Lower leg skin (tissue), 4 donors: Measurements from ENCODE around the gene STX18. TPM values are rescaled to one million over a fixed set of nuclear protein-coding genes. Genes with fewer than 3 reads are reported as not detected.

ENCODE experiments used
- DNase-seq, 2 donors: peaks; one replicate each; pipeline ENCODE4 v3.0.0-alpha.2; 2019; ENCODE audit warnings: low spot score in 2 of 2
- H3K4me3 ChIP-seq: fragments of 200-600 bp; sonication (generic); 2 replicates; pipeline ENCODE4 v1.5.1; 2017; ENCODE audit warnings: mild to moderate bottlenecking, low read depth; ENCODE audit not compliant: poor library complexity, severe bottlenecking
- POLR2A ChIP-seq, 2 donors: fragments of 450-650 bp; IDR thresholded peaks; one replicate each; pipeline ENCODE4 v1.6.1; 2016 to 2017; ENCODE audit warnings: antibody characterized with exemption in 2 of 2, mild to moderate bottlenecking in 1 of 2, moderate library complexity in 1 of 2
- WGBS, 2 donors: methylation state at CpG; one replicate each; pipeline ENCODE4 v1.1.5; 2018; 5-methylcytosine and 5-hydroxymethylcytosine counted together
- intact Hi-C: fragments of 100-400 bp; cut with DNase I; formaldehyde crosslinking; loops from one replicate; pipeline ENCODE4 v1.15.0; 2023; ENCODE audit warnings: low total_unique reads
- total RNA-seq, 4 donors: library from RNA; depleted of rRNA; stranded (reverse); fragments of >200 nt; gene quantifications; one replicate each; pipeline ENCODE4 v1.1.0, GENCODE V29; 2016
- TF ChIP-seq, protein P1 (sequence below), 3 donors: fragments of 450-650 bp; IDR thresholded peaks; one replicate each; pipeline ENCODE4 v1.5.1; 2016; ENCODE audit warnings: antibody characterized with exemption in 3 of 3, mild to moderate bottlenecking in 3 of 3, moderate library complexity in 2 of 3

The STX18 gene
- total RNA-seq, 4 donors from 2014 or later = 18.1 to 24.6 (median 21.5) TPM

DNA sequence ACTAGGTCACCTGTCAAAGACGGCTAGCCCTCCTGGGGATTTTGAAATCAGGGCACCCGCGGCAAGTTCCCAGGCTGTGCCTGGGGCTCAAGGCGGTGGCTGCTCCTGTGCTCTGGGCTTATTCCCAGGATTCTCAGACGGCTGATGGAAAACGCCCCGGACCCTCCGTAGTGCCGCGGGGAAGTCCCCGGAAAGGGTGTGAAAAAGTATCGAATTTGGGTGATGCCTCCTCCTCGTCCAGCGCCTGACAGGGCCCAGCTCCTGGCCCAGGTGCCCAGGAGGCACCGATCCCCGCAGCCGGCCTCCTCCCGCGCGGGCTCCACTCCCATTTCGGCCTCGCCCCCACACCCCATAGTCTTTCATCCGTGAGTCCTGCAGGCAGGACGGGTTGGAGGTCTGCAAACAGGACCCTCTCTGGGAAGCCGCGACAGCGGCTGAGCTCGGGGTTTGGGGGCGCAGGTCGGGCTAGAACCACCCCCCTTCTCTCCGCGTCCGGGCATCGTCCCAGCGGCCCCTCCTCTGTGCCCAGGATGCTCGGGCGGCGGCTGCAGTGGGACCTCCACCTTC is 156.0 kb downstream of the STX18 start:
- TF ChIP-seq POLR2A (IDR thresholded peaks at IDR 0.05) = no peak
- TF ChIP-seq, protein P1, sequence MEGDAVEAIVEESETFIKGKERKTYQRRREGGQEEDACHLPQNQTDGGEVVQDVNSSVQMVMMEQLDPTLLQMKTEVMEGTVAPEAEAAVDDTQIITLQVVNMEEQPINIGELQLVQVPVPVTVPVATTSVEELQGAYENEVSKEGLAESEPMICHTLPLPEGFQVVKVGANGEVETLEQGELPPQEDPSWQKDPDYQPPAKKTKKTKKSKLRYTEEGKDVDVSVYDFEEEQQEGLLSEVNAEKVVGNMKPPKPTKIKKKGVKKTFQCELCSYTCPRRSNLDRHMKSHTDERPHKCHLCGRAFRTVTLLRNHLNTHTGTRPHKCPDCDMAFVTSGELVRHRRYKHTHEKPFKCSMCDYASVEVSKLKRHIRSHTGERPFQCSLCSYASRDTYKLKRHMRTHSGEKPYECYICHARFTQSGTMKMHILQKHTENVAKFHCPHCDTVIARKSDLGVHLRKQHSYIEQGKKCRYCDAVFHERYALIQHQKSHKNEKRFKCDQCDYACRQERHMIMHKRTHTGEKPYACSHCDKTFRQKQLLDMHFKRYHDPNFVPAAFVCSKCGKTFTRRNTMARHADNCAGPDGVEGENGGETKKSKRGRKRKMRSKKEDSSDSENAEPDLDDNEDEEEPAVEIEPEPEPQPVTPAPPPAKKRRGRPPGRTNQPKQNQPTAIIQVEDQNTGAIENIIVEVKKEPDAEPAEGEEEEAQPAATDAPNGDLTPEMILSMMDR (IDR thresholded peaks at IDR 0.05) = no peak
- DNase-seq = no peak
- H3K4me3 ChIP-seq = no peak overlapping the region
- intact Hi-C loops = no loop called here
- WGBS, 2 donors = 0 to 8% methylated on average over 11 to 32 of the region's 38 CpGs

DNA sequence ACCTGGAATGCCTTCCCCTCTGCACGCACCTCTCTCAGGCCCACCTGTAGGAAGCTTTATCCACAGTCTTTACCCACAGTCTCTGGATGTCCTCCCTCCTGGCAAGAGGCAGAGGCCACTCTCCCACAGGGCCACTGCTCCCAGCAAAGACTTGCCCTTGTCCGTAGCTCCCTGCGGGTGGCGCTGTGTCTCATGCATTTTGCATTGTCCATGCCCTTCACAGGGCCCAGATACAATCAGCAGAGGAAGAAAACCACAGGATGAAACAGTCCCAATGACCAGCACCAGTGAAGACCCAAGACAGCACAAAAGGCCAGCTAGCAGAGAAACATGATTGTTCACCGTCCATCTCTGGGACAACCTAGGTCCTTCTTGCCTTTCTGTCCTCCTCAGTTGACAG is 157.0 kb downstream of the STX18 start:
- 43 to 73% methylated on average over 5 of the region's 5 CpGs for WGBS, 2 donors
- no peak for TF ChIP-seq POLR2A (IDR thresholded peaks at IDR 0.05)
- TF ChIP-seq, protein P1 (IDR thresholded peaks at IDR 0.05) = no peak
- no peak for DNase-seq
- intact Hi-C loops = no loop called here
- H3K4me3 ChIP-seq = no peak overlapping the region

DNA sequence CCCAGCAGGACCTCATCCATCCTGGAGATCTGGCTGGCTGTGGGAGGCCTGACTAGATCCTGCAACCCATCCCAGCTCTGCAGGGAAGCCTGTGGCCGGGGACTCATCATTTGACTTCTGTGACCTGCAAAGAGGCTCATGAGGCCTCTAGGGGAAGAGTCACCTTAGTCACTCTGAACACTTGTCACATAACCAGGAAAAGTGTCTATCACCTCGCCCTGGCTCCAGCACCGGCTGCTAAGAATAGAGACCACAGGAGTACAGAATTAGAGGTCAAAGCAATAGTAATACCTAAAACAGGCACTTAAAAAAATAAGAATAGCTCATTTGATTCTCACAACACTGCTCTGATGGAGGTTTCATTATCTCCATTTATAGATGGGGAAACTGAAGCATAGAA is 158.8 kb downstream of the STX18 start:
- intact Hi-C loops = no loop called here
- 71 to 92% methylated on average over 3 of the region's 3 CpGs for WGBS, 2 donors
- no peak for DNase-seq
- H3K4me3 ChIP-seq = no peak overlapping the region
- TF ChIP-seq, protein P1 (IDR thresholded peaks at IDR 0.05) = no peak
- TF ChIP-seq POLR2A (IDR thresholded peaks at IDR 0.05) = no peak

DNA sequence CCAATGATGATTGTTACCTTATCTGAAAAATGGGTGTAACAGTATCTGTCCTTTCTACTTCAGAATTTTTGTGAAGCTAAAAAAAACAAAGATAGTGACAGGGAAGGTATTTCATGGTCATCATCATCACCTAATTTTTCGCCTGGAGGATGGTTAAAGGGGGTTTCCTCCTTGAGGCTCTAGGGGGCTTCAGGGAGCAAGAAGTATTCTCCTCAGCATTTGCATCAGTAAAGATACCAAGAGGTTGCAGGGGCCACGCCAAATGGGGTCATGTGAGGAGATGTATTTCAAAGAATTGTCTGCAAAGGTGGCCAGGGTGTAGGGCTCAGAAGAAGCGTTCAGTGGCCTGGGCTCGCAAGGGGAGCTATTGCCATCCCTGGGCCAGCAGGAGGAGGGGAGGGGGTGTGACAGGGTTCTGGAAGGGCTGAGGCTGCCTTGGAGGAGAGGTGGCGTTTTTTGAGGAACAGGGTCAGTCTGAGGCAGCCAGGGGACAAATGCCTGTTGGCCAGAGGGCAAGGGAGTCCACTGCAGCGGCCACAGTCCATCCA is 162.2 kb downstream of the STX18 start:
- WGBS, 2 donors = 52 to 67% methylated on average over 6 of the region's 6 CpGs
- intact Hi-C loops = no loop called here
- no peak overlapping the region for H3K4me3 ChIP-seq
- DNase-seq = no peak
- no peak for TF ChIP-seq POLR2A (IDR thresholded peaks at IDR 0.05)
- TF ChIP-seq, protein P1 (IDR thresholded peaks at IDR 0.05) = no peak

DNA sequence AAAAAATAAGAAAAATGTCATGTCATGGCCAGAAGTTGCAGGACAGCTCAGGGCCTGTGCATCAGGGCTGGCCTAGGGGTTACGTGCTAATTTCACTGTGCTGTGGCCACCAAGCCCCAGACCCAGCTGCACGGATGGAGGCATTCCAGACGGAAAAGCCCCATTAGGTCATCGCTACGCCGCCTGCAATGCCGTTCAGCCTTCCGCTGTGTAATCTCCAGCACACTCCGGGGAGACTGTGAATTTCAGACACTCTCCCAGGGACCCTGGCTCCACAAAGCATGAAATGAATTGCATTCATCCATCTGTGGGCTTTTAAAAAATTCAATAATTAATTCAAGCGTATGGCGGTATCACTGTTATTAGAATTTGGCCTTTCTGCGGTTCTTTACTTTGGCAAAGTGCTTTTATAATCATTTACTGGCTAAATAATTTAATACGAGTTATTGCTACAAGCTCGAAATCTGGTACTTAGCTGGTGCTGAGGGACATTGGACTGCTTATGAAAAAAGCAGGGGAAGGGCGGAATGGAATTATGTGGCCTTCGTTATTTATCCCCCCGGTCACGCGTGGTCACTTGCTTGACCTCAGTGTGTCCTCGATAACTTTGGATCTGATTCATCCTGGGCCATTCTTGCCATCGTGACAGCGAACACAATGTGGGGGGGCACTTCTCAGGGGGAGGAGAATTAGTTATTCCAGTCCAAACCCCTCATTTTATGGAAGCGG is 164.0 kb downstream of the STX18 start:
- DNase-seq = no peak
- TF ChIP-seq, protein P1 (IDR thresholded peaks at IDR 0.05) = no peak
- no peak for TF ChIP-seq POLR2A (IDR thresholded peaks at IDR 0.05)
- intact Hi-C loops = no loop called here
- 73 to 78% methylated on average over 23 of the region's 23 CpGs for WGBS, 2 donors
- no peak overlapping the region for H3K4me3 ChIP-seq
